NAMALWA (cell line): ENCODE results near the gene UBAC2.

ENCODE experiments used
- DNase-seq: peaks from one replicate; pipeline ENCODE4 v3.0.0-alpha.2; 2015; ENCODE audit warnings: low spot score

Gene UBAC2

GRCh38 chr13:99271249-99271648, 70.6 kb downstream of the UBAC2 start:
- DNase-seq: no peak

GRCh38 chr13:99272481-99272880, 71.8 kb downstream of the UBAC2 start:
- DNase-seq: no peak

GRCh38 chr13:99273128-99273527, 72.5 kb downstream of the UBAC2 start:
- no peak for DNase-seq

- DNase-seq: no peak
Measured at GRCh38 chr13:99275093-99275469, 74.4 kb downstream of the UBAC2 start.

GRCh38 chr13:99276706-99277105, 76.1 kb downstream of the UBAC2 start:
- no peak for DNase-seq

GRCh38 chr13:99277629-99278028, 77.0 kb downstream of the UBAC2 start:
- DNase-seq: no peak

- DNase-seq: no peak
Measured at GRCh38 chr13:99278200-99278599, 77.5 kb downstream of the UBAC2 start.

GRCh38 chr13:99278843-99279242, 78.2 kb downstream of the UBAC2 start:
- no peak for DNase-seq

GRCh38 chr13:99279637-99280036, 79.0 kb downstream of the UBAC2 start:
- no peak for DNase-seq

- no peak for DNase-seq
Measured at GRCh38 chr13:99280166-99280565, 79.5 kb downstream of the UBAC2 start.

GRCh38 chr13:99281811-99282263, 81.2 kb downstream of the UBAC2 start:
- DNase-seq: no peak

- peak; percentile 84 for DNase-seq
Measured at GRCh38 chr13:99282264-99283231, 81.9 kb downstream of the UBAC2 start.

GRCh38 chr13:99285432-99286182, 85.0 kb downstream of the UBAC2 start:
- no peak for DNase-seq

- no peak for DNase-seq
Measured at GRCh38 chr13:99287551-99287950, 86.9 kb downstream of the UBAC2 start.

GRCh38 chr13:99288089-99288488, 87.4 kb downstream of the UBAC2 start:
- no peak for DNase-seq

GRCh38 chr13:99289271-99289670, 88.6 kb downstream of the UBAC2 start:
- no peak for DNase-seq

- DNase-seq: no peak
Measured at GRCh38 chr13:99289674-99290337, 89.2 kb downstream of the UBAC2 start.

GRCh38 chr13:99290894-99291293, 90.2 kb downstream of the UBAC2 start:
- DNase-seq: no peak

- DNase-seq: no peak
Measured at GRCh38 chr13:99293178-99293577, 92.5 kb downstream of the UBAC2 start.

- DNase-seq: no peak
Measured at GRCh38 chr13:99294198-99294597, 93.5 kb downstream of the UBAC2 start.

GRCh38 chr13:99294958-99295357, 94.3 kb downstream of the UBAC2 start:
- no peak for DNase-seq

GRCh38 chr13:99295488-99296252, 95.0 kb downstream of the UBAC2 start:
- DNase-seq: no peak
